ENCODE data around the gene ZMYM1.
A peak's percentile ranks its signal among the peaks of the same experiment; 100 is the strongest.
"Not testable (repeated sequence)": the region's sequence is repeated elsewhere in the genome, so short reads cannot be mapped to it uniquely, and the experiment has no call there.

The ZMYM1 gene

GRCh38 chr1:35079003-35079930, at the start of gene ZMYM1:
TSS of gene ZMYM1 (plus strand) at chr1:35079385. CDS start at chr1:35093988, 14,603 bp downstream.
- DNase-seq, result peak; percentile 63 to 83

GRCh38 chr1:35029761-35030160, 49.4 kb upstream of the ZMYM1 start:
- no peak for DNase-seq

- no peak for DNase-seq
Observed at GRCh38 chr1:35030338-35030737, 48.8 kb upstream of the ZMYM1 start.

DNA sequence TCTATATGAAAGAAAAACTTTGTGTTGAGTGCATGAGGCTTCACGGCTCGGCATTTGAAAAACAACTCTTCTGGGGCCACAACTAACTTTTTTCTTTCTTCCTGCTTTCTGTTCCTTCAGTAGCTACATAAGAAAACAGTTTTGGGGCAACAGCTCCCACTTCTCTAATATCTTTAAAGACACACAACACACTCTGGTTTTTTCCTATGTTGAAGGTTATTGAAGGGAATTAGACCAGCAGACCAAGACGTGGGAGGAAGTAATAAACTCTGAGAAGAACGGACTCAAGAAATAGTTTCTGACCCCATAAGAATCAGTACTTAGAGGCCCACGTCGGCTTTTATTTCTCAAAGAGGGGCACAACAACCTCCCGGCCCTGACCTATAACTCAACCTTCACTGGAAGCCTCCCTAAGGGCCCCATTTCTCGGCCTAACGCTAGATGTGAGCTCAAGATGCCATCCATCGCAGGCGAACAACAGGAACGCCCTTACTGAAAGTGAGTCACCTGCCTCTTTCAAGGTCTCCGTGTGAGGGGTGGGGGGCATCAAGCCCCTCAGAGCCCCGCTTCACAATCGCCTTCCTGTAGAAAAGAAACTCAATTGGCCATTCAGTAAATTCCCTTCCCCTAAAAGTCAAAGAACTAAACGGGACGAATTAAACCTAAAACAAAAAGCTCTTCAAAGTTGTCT, 48.3 kb upstream of the ZMYM1 start:
- peak; percentile 17 to 22 for DNase-seq

DNA sequence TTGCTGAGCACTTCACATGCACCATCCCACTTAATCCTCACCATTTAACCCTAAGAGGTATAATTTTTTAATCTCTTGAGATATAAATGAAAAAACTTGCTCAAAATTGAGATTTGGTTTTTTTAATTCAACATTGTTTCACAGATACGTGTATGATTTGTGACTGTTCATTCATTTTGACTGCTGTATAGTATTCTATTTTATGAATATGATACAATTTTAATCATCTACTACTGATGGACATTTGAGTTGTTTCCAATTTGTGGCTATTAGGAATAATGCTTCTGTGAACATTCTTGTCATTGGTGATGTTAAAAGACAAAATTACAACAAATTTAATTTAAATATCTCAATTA, 46.8 kb upstream of the ZMYM1 start:
- no peak for DNase-seq

- no peak for DNase-seq
Observed at GRCh38 chr1:35033346-35033745, 45.8 kb upstream of the ZMYM1 start.

- DNase-seq, result no peak
Observed at GRCh38 chr1:35036621-35037020, 42.6 kb upstream of the ZMYM1 start.

DNA sequence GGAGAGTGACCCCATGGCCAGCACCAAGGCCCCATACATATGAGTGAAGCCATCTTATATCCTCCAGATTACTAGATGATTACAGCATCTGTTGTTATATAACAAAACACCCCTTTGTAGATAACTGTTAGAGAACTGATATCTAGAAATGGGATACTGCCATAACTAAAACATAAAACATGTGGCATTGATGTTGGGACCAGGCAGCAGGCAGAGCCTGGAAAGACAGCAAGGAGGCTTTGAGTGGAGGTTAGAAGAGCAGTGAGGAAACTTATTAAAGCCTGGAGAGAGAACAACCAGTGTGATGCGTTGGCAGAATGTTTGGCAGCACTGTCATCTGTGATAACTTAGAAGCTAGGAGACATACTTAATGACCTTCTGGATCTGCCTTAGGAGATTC, 42.0 kb upstream of the ZMYM1 start:
- DNase-seq, result no peak

DNA sequence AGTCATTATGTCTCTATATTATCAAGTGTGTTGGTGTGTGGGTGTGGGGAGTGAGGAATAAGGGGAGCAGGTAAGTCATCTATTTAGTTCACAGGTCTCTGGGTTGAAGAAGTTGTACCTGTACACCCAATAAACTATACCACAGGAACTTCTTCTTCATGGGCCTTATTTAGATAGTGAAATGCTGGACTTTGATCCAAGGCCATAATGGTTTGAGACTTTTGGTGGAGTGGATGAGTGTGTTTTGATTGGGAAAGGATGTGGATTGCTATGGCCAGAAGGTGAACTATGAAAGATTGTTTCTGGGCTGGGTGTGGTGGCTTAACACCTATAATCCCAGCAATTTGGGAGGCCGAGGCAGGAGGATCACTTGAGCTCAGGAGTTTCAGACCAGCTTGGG, 40.5 kb upstream of the ZMYM1 start:
- DNase-seq, result no peak

DNA sequence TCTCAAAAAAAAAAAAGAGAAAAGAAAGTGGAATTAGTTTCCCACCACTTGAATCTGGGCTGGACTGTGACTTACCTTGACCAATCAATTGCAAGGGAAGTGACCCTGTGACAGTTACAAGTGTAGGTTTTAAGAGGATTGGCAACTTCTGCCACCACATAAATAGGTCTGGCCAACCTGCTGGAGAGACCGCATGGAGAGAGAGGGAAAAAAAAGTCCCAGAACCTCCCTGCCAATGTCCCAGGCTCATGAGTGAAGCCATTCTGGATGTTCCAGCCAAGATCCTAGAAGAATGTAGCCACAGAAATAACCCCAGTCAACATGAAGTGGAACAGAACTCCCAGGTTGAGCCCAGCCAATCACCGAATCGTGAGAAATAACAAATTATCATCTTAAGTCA, 35.7 kb upstream of the ZMYM1 start:
- DNase-seq, result no peak

- no peak for DNase-seq
Observed at GRCh38 chr1:35044431-35044830, 34.8 kb upstream of the ZMYM1 start.

- no peak for DNase-seq
Observed at GRCh38 chr1:35046730-35047129, 32.5 kb upstream of the ZMYM1 start.

DNA sequence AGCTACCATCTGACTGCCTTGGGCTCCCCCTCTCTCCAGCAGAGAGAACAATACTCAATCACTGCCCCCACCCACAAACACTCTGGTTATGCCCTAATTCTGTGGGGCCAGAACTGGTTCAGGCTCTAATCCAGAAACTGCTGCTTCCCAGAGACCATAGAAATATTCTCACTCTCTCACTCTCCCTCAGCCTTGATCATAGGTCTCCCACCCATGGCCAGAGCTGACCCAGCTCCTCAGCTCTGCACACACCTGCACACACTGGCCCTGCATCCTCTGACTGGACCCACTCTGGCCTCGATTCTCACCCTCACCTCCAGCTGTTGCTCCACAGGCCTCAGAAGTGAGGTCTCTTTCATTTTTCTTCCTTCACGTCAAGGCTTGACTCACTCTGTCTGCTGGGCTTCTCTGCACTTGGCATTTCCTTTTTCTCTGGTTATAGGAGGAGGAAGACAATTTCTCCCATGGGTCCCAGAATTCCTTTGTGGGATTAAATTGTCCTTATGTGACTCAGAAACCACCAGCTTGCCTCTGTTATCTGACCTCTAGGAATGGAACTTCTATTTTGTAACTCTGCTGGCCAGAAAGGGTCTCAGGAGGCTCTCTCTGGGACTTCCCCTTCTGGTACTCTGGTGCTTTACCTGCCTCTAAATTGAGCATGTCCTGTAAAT, 31.9 kb upstream of the ZMYM1 start:
- peak; percentile 30 to 57 for DNase-seq

- DNase-seq, result no peak
Observed at GRCh38 chr1:35049116-35049515, 30.1 kb upstream of the ZMYM1 start.

DNA sequence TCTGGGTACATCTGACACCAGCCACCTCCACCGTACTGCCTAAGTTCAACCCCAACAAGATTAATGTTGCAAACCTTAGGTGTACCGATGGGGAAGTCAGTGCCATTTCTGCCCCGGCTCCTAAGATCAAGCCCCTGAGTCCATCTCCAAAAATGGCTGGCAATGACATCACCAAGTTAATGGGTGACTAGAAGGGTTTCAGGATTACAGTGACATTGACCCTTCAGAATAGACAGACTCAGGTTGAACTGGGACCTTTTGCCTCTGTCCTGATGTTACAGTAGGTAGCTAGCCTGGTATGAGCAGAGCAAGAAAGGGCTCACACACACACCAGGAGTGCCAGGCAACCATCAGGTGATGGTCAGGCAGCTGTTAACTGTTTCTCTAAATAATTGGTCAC, 25.8 kb upstream of the ZMYM1 start:
- DNase-seq, result no peak

DNA sequence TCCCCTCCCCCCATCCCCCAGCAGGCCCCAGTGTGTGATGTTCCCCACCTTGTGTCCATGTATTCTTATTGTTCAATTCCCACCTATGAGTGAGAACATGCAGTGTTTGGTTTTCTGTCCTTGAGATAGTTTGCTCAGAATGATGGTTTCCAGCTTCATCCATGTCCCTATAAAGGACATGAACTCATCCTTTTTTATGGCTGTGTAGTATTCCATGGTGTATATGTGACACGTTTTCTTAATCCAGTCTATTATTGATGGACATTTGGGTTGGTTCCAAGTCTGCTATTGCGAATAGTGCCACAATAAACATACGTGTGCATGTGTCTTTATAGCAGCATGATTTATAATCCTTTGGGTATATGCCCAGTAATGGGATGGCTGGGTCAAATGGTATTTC, 24.9 kb upstream of the ZMYM1 start:
- DNase-seq, result not testable (repeated sequence)

GRCh38 chr1:35058321-35058720, 20.9 kb upstream of the ZMYM1 start:
- DNase-seq, result not testable (repeated sequence)

GRCh38 chr1:35058988-35059387, 20.2 kb upstream of the ZMYM1 start:
- DNase-seq, result no peak

DNA sequence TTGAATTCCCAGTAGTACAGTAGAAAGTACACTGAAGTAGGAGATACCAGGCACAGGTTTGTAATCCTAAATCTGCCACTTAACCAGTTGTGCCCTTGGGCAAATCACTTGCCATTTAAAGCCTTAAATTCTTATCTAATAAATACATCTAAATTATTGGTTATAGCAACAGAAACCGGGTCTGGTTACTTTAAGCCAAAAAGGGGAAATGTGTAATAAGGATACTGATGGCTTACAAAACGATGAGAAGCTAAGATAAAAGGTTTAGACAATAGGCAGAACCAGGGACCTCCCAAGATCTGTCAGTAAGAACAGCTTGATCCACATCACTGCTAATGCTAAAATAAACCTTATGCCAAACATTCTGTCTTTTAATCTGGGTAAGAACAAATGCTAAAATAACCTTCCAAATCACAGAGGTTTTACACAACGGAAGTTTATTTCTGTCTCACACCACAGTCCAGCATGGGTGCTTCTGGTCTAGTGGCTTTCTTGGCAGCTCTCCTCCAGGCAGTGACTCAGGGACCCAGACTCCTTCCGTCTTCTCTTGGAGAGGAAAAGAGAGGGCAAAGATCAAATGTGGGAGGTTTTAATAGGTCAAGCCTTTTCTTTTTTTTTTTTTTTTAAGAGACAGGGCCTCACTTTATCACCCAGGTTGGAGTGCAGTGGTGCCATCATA, 16.5 kb upstream of the ZMYM1 start:
- DNase-seq, result no peak

DNA sequence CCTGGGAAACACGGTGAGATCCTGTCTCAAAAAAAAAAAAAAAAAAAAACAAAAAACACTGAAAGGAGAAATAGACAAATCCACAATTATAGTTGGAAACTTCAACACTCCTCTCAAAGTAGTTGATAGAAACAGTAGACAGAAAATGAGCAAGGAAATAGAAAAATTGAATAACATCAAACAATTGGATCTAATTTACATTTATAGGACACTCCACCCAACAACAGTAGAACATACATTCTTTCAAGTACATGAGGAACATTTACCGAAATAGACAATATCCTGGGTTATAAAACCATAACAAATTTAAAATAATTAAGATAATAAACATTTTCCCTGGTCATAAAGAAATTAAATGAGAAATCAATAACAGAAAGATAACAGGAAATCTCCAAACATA, 14.9 kb upstream of the ZMYM1 start:
- no peak for DNase-seq

DNA sequence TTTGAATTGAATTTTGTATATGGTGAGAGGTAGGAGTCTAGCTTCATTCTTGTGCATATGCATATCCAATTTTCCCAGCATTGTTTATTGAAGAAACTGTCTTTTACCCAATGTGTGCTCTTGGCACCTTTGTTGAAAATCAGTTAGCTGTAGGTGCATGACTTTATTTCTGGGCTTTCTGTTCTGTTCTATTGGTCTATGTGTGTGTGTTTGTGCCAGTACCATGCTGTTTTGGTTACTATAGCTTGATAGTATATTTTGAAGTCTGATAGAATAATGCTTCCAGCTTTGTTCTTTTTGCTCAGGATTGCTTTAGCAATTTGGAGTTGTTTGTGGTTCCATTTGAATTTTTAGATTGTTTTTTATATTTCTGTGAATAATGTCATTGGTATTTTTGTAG, 9.4 kb upstream of the ZMYM1 start:
- no peak for DNase-seq

DNA sequence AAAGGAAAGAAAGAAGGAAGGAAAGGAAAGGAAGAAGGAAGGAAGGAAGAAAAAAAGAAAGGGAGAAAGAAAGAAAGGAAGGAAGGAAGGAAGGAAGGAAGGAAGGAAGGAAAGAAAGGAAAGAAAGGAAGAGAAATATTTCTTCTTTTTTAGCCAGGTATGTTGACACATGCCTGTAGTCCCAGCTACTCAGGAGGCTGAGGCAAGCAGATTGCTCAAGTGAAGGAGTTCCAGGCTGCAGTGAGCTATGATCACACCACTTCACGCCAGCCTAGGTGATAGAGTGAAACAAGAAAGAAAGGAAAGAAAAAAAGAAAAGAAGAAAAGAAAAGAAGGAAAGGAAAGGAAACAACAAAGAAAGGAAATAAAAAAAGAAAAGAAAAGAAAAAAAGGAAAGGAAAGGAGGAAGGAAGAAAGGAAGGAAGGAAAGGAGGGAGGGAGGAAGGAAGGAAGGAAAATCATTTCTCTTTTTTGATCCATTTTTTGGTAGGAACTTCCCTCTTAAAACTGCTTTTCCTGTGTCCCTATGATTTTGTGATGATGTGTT, 5.8 kb upstream of the ZMYM1 start:
- no peak for DNase-seq

DNA sequence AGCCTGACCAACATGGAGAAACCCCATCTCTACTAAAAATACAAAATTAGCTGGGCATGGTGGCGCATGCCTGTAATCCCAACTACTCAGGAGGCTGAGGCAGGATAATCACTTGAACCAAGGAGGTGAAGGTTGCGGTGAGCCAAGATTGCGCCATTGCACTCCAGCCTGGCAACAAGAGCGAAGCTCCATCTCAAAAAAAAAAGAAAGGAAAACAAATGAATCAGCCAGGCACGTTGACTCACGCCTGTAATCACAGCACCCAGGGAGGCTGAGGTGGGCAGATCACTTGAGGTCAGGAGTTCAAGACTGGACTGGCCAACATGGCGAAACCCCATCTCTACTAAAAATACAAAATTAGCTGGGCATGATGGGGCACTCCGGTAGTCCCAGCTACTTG, 2.8 kb upstream of the ZMYM1 start:
- not testable (repeated sequence) for DNase-seq

All from SW 1271 (cell line).